Measurements from ENCODE around the gene LRRC56.
A peak's percentile ranks its signal among the peaks of the same experiment; 100 is the strongest.

Gene LRRC56

GRCh38 chr11:506238-506994 is 30.9 kb upstream of the LRRC56 start:
- peaks cover 0 to 25% of the 10 kb centered on the region in 2 experiments; a peak in 1 of 3 replicates for H3K36me3 ChIP-seq (ENCODE audit: control insufficient read depth in 2 of 2, insufficient read depth in 1 of 2, low read length in 2 of 2)
- ChIA-PET CTCF (interaction anchor here (0.7 to 0.8 kb wide), 3 partner anchors 12 to 78 kb away, joined by 3 to 5 read pairs (median 4); no protein-coding TSS in a partner anchor), POLR2A (interaction anchor here (0.5 to 1.9 kb wide), 18 partner anchors 9 to 312 kb away, joined by 3 to 11 read pairs (median 4); partner anchors contain the start of genes BET1L, HRAS, PHRF1 and PNPLA2)
- H3K27ac ChIP-seq (ENCODE audit: extremely low read depth, low read depth, low read length) = peak overlapping the region; percentile 85
- H3K4me1 ChIP-seq (ENCODE audit: control insufficient read depth, insufficient read depth, low read length) = no peaks in the 10 kb centered on the region
- no peaks in the 10 kb centered on the region for H3K9me3 ChIP-seq (ENCODE audit: control insufficient read depth, insufficient read depth, low read depth, low read length)
- peak overlapping the region; percentile 90 for H3K4me3 ChIP-seq (ENCODE audit: low read depth, low read length)
- no peak for TF ChIP-seq ZNF140 (tag by site-specific recombination; IDR thresholded peaks at IDR 0.05)
- no peak for TF ChIP-seq ZNF175 (tag by site-specific recombination; IDR thresholded peaks at IDR 0.05)
- no peak for TF ChIP-seq ATF2 (tag by site-specific recombination; IDR thresholded peaks at IDR 0.05; ENCODE audit: low read depth)
- TF ChIP-seq ZNF692 (tag by site-specific recombination; IDR thresholded peaks at IDR 0.05) = 0 out of 2 replicates have a peak, but pooled peaks have one; percentile 18
- TF ChIP-seq ZNF660 (tag by site-specific recombination; IDR thresholded peaks at IDR 0.05) = 0 out of 2 replicates have a peak, but pooled peaks have one; percentile 22
- TF ChIP-seq ZNF394 (tag by site-specific recombination; IDR thresholded peaks at IDR 0.05; ENCODE audit: borderline replicate concordance) = peak; percentile 33; the same call in 1 of the 2 replicates
- TF ChIP-seq ZBTB10 (tag by site-specific recombination; IDR thresholded peaks at IDR 0.05) = peak; percentile 45
- TF ChIP-seq ZNF518A (tag by site-specific recombination; conservative IDR thresholded peaks at IDR 0.05; ENCODE audit: low read depth) = peak; percentile 15; the same call in 1 of the 2 replicates
- no peak for TF ChIP-seq ZNF585B (tag by site-specific recombination; IDR thresholded peaks at IDR 0.05)
- TF ChIP-seq SP2 (tag by site-specific recombination; IDR thresholded peaks at IDR 0.05) = peak; percentile 75
- TF ChIP-seq ZBTB7A (tag by site-specific recombination; IDR thresholded peaks at IDR 0.05; ENCODE audit: low read depth) = 0 out of 2 replicates have a peak, but pooled peaks have one; percentile 46
- TF ChIP-seq ZNF366 (tag by site-specific recombination; conservative IDR thresholded peaks at IDR 0.05) = no peak
- TF ChIP-seq ZNF169 (tag by site-specific recombination; IDR thresholded peaks at IDR 0.05) = no peak
- TF ChIP-seq ZXDB (tag by site-specific recombination; IDR thresholded peaks at IDR 0.05) = peak; percentile 71
- peak; percentile 71 for TF ChIP-seq ZEB2 (tag by site-specific recombination; IDR thresholded peaks at IDR 0.05)
- TF ChIP-seq ZNF610 (tag by site-specific recombination; IDR thresholded peaks at IDR 0.05; ENCODE audit: borderline replicate concordance) = no peak
- no peak for TF ChIP-seq ZNF529 (tag by site-specific recombination; IDR thresholded peaks at IDR 0.05; ENCODE audit: insufficient replicate concordance)
- no peak for TF ChIP-seq ZNF155 (tag by site-specific recombination; IDR thresholded peaks at IDR 0.05)
- TF ChIP-seq ZSCAN16 (tag by site-specific recombination; IDR thresholded peaks at IDR 0.05) = no peak
- TF ChIP-seq ZBTB17 (tag by site-specific recombination; IDR thresholded peaks at IDR 0.05) = peak; percentile 62
- no peak for TF ChIP-seq BCL11B (tag by site-specific recombination; IDR thresholded peaks at IDR 0.05; ENCODE audit: low read depth)
- no peak for TF ChIP-seq ZNF214 (tag by site-specific recombination; IDR thresholded peaks at IDR 0.05; ENCODE audit: borderline replicate concordance)
- TF ChIP-seq ZNF335 (tag by site-specific recombination; conservative IDR thresholded peaks at IDR 0.05) = peak; percentile 83
- no peak for TF ChIP-seq ZNF223 (tag by site-specific recombination; IDR thresholded peaks at IDR 0.05)
- TF ChIP-seq RBAK (tag by site-specific recombination; IDR thresholded peaks at IDR 0.05) = no peak
- no peak for TF ChIP-seq ZBTB1 (tag by site-specific recombination; IDR thresholded peaks at IDR 0.05)
- TF ChIP-seq ZNF174 (tag by site-specific recombination; IDR thresholded peaks at IDR 0.05) = no peak

All from HEK293 (cell line).